Ascending aorta (tissue), 2 donors: ENCODE results near the gene ARHGAP8. TPM values are rescaled to one million over a fixed set of nuclear protein-coding genes. Genes with fewer than 3 reads are reported as not detected.

ENCODE experiments used
- DNase-seq, 2 donors: peaks; one replicate each; pipeline ENCODE4 v3.0.0-alpha.2; 2019; ENCODE audit warnings: low spot score in 2 of 2
- H3K27ac ChIP-seq, 2 donors: fragments of 200-600 bp; sonication (generic); one replicate each; pipeline ENCODE4 v1.5.1; 2016 to 2017; ENCODE audit warnings: mild to moderate bottlenecking in 1 of 2
- H3K27me3 ChIP-seq: fragments of 200-600 bp; sonication (generic); one replicate; pipeline ENCODE4 v1.5.1; 2017
- H3K36me3 ChIP-seq, 2 donors: fragments of 200-600 bp; sonication (generic); one replicate each; pipeline ENCODE4 v1.5.1; 2016
- H3K4me1 ChIP-seq, 2 donors: fragments of 200-600 bp; sonication (generic); one replicate each; pipeline ENCODE4 v1.5.1; 2016 to 2017; ENCODE audit warnings: mild to moderate bottlenecking in 1 of 2
- H3K4me3 ChIP-seq, 2 donors: fragments of 200-600 bp; sonication (generic); one replicate each; pipeline ENCODE4 v1.5.1; 2016 to 2017; ENCODE audit warnings: mild to moderate bottlenecking in 1 of 2
- H3K9me3 ChIP-seq, 2 donors: fragments of 200-600 bp; sonication (generic); one replicate each; pipeline ENCODE4 v1.5.1; 2016
- intact Hi-C: fragments of 100-400 bp; cut with DNase I; formaldehyde crosslinking; loops from one replicate; pipeline ENCODE4 v1.15.1; 2023
- total RNA-seq: library from RNA; depleted of rRNA; stranded (reverse); fragments of >200 nt; gene quantifications from one replicate; pipeline ENCODE4 v1.1.0, GENCODE V29; 2016
- TF ChIP-seq, protein P1 (sequence below), 3 experiments: fragments of 200-600 bp in 2 of 3; fragments of 450-650 bp in 1 of 3; sonication (generic) in 2 of 3; IDR thresholded peaks; one replicate each; pipeline ENCODE4 v1.5.1; 2016 to 2019; ENCODE audit warnings: antibody characterized with exemption in 3 of 3, mild to moderate bottlenecking in 1 of 3, moderate library complexity in 1 of 3

Gene ARHGAP8
- total RNA-seq, 1 donor from 2014 or later, result not detected

DNA sequence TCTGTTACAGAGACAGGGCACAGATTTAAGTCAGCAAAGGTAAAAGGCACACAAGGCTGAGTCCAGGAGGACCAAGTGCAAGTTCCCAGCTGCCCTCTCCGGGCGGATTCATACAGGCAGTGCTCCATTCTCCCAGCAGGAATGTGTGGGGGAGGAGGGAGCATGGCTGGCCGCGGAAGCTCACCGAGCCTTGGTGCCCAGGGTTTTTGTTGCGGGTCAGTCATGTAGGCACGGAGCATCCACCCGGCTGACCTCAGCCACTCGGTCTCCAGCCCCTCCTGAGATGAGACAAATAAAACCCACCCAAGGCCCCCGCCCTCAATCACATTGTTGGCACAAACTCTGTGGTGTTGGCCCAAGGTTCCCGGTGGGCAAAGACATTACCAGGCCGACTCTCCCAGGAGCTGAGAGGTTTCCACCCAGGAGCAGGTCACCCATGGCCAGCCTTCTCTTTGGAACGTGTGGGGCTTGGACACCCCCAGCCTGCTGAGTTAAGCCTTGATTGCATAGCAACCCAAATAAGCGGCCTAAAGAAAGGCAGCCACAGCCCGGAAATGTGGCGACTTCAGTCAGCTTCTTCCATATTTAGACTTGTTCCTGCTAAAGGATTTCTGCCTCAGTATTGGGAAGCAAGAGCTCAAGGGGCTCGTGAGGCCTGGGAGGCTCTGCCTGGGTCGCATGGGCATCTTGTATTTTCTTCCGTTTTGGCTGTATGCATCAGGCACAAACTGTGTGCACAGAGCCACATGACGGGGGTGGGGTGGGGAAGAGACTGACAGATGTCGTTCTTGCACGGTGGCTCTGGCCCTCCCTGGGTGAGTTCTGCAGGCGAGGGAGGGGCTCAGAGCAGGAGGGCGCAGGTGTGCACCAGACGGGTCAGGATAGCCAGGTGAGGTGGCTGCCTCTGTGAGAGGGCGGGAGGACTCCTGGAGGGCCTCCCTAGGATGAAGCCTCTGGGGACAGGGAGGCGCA is 63.0 kb downstream of the ARHGAP8 start:
- intact Hi-C loops, result no loop called here
- H3K9me3 ChIP-seq, result no peaks in the 10 kb centered on the region
- H3K36me3 ChIP-seq, result no peaks in the 10 kb centered on the region
- TF ChIP-seq, protein P1, sequence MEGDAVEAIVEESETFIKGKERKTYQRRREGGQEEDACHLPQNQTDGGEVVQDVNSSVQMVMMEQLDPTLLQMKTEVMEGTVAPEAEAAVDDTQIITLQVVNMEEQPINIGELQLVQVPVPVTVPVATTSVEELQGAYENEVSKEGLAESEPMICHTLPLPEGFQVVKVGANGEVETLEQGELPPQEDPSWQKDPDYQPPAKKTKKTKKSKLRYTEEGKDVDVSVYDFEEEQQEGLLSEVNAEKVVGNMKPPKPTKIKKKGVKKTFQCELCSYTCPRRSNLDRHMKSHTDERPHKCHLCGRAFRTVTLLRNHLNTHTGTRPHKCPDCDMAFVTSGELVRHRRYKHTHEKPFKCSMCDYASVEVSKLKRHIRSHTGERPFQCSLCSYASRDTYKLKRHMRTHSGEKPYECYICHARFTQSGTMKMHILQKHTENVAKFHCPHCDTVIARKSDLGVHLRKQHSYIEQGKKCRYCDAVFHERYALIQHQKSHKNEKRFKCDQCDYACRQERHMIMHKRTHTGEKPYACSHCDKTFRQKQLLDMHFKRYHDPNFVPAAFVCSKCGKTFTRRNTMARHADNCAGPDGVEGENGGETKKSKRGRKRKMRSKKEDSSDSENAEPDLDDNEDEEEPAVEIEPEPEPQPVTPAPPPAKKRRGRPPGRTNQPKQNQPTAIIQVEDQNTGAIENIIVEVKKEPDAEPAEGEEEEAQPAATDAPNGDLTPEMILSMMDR (IDR thresholded peaks at IDR 0.05), result no peak
- H3K4me1 ChIP-seq, result no peaks in the 10 kb centered on the region
- DNase-seq, result no peak
- no peak overlapping the region for H3K27ac ChIP-seq
- H3K27me3 ChIP-seq, result no peaks in the 10 kb centered on the region
- no peak overlapping the region for H3K4me3 ChIP-seq

GRCh38 chr22:44816141-44816540 is 63.8 kb downstream of the ARHGAP8 start:
- no peak overlapping the region for H3K4me3 ChIP-seq
- TF ChIP-seq, protein P1 (IDR thresholded peaks at IDR 0.05), result no peak
- no peaks in the 10 kb centered on the region for H3K4me1 ChIP-seq
- H3K27me3 ChIP-seq, result no peaks in the 10 kb centered on the region
- no peaks in the 10 kb centered on the region for H3K36me3 ChIP-seq
- no peaks in the 10 kb centered on the region for H3K9me3 ChIP-seq
- no peak overlapping the region for H3K27ac ChIP-seq
- DNase-seq, result no peak
- intact Hi-C loops, result no loop called here

DNA sequence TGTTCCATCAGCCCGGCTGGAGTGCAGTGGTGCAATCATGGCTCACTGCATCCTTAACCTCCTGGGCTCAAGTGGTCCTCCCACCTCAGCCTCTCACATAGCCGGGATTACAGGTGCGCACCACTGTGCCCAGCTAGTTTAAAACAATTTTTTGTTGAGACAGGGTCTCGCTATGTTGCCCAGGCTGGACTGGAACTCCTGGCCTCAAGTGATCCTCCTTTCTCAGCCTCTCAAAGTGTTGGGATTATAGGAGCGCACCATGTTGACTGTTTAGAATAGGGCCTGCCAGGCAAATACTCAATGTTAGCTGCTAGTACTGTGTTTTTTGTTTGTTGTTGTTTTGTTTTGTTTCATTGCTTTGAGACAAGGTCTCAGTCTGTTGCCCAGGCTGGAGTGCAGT is 66.4 kb downstream of the ARHGAP8 start:
- intact Hi-C loops, result no loop called here
- H3K4me3 ChIP-seq, result no peak overlapping the region
- TF ChIP-seq, protein P1 (IDR thresholded peaks at IDR 0.05), result no peak
- no peaks in the 10 kb centered on the region for H3K27me3 ChIP-seq
- DNase-seq, result no peak
- H3K4me1 ChIP-seq, result no peaks in the 10 kb centered on the region
- no peaks in the 10 kb centered on the region for H3K36me3 ChIP-seq
- no peak overlapping the region for H3K27ac ChIP-seq
- H3K9me3 ChIP-seq, result no peaks in the 10 kb centered on the region

DNA sequence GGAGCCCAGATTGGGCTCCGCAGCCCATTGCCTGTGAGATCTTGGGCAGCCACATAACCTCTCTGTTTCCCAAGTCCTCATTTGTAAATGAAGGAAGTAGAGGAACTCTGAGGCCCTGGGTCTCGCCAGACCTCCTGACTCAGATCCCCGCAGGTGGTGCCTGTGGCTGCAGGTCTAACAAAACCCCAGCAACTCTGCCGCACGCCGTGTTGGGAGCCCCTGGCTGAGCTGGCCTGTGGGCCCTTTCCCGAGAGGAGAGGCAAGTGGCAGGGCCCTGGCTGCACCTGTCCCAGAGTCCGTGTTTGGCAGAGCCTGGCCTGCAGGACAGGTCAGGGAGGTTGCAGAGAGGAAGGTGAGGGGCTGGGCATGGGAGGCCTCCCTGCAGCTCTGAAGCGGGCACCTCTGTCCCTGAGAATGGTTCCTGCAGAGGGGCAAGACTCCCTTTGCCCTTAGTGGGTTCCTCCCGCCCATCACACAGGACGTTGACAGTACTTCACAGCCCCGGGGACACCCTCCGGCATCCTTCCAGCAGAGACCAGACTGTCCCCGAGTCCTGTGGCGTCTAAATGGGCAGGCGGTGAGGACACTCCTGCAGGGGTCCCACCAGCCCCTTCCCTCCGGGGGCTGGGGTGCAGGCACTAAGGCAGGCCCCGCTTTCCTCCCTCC is 67.7 kb downstream of the ARHGAP8 start:
- intact Hi-C loops, result no loop called here
- DNase-seq, result no peak
- Histone ChIP-seq H3K4me1 (no peaks in the 10 kb centered on the region), H3K9me3 (no peaks in the 10 kb centered on the region), H3K4me3 (no peak overlapping the region), H3K27me3 (no peaks in the 10 kb centered on the region), H3K36me3 (no peaks in the 10 kb centered on the region), H3K27ac (no peak overlapping the region)
- TF ChIP-seq, protein P1 (IDR thresholded peaks at IDR 0.05), result no peak

GRCh38 chr22:44821741-44822475 is 69.5 kb downstream of the ARHGAP8 start:
- H3K27me3 ChIP-seq, result no peaks in the 10 kb centered on the region
- no peak for DNase-seq
- TF ChIP-seq, protein P1 (IDR thresholded peaks at IDR 0.05), result no peak
- H3K27ac ChIP-seq, result no peak overlapping the region
- no peaks in the 10 kb centered on the region for H3K9me3 ChIP-seq
- H3K4me1 ChIP-seq, result no peaks in the 10 kb centered on the region
- H3K36me3 ChIP-seq, result no peaks in the 10 kb centered on the region
- H3K4me3 ChIP-seq, result no peak overlapping the region
- intact Hi-C loops, result no loop called here
